Tibial nerve (tissue), 4 donors: ENCODE data around the gene ALX4. TPM values are rescaled to one million over a fixed set of nuclear protein-coding genes. Genes with fewer than 3 reads are reported as not detected.

Source experiments
- DNase-seq, 2 donors: peaks; one replicate each; pipeline ENCODE4 v3.0.0-alpha.2; 2019; ENCODE audit warnings: low spot score in 2 of 2
- H3K27ac ChIP-seq, 4 donors: fragments of 200-600 bp; sonication (generic) in 3 of 4; one replicate each; pipeline ENCODE4 v1.5.1; 2017 to 2019; ENCODE audit warnings: mild to moderate bottlenecking in 1 of 4
- H3K27me3 ChIP-seq, 2 donors: fragments of 200-600 bp; sonication (generic) in 1 of 2; one replicate each; pipeline versions ENCODE4 v1.5.1 to v1.6.0; 2017 to 2019
- H3K36me3 ChIP-seq, 3 donors: fragments of 200-600 bp; sonication (generic); one replicate each; pipeline ENCODE4 v1.5.1; 2018 to 2019
- H3K4me1 ChIP-seq, 4 donors: fragments of 200-600 bp; sonication (generic) in 3 of 4; one replicate each; pipeline ENCODE4 v1.5.1; 2017 to 2019
- H3K4me3 ChIP-seq, 4 donors: fragments of 200-600 bp; sonication (generic) in 3 of 4; one replicate each; pipeline ENCODE4 v1.5.1; 2017 to 2019; ENCODE audit warnings: mild to moderate bottlenecking in 1 of 4, moderate library complexity in 1 of 4
- H3K9me3 ChIP-seq, 4 donors: fragments of 200-600 bp; sonication (generic) in 3 of 4; one replicate each; pipeline ENCODE4 v1.5.1; 2017 to 2019
- EP300 ChIP-seq, 2 donors: sonication (generic); formaldehyde crosslinking; IDR thresholded peaks; one replicate each; pipeline ENCODE4 v1.6.1; 2017; ENCODE audit warnings: antibody characterized with exemption in 2 of 2, mild to moderate bottlenecking in 1 of 2
- POLR2A ChIP-seq, 2 donors: fragments of 450-650 bp; IDR thresholded peaks; one replicate each; pipeline ENCODE4 v1.6.1; 2017; ENCODE audit warnings: antibody characterized with exemption in 2 of 2, mild to moderate bottlenecking in 2 of 2, moderate library complexity in 2 of 2
- WGBS, 2 donors: methylation state at CpG; one replicate each; pipeline ENCODE4 v1.1.5; 2018; 5-methylcytosine and 5-hydroxymethylcytosine counted together
- total RNA-seq, 4 donors: library from RNA; depleted of rRNA; stranded (reverse); fragments of >200 nt; gene quantifications; one replicate each; pipeline ENCODE4 v1.1.0, GENCODE V29; 2016
- TF ChIP-seq, protein P1 (sequence below), 5 experiments: fragments of 200-600 bp in 3 of 5; fragments of 450-650 bp in 2 of 5; sonication (generic) in 3 of 5; IDR thresholded peaks; one replicate each; pipeline ENCODE4 v1.5.1; 2016 to 2019; ENCODE audit warnings: antibody characterized with exemption in 5 of 5, mild to moderate bottlenecking in 3 of 5, moderate library complexity in 2 of 5

ALX4 gene
- total RNA-seq, 4 donors from 2014 or later = under 0.01 to 0.30 (median 0.22) TPM; not detected in 1

DNA sequence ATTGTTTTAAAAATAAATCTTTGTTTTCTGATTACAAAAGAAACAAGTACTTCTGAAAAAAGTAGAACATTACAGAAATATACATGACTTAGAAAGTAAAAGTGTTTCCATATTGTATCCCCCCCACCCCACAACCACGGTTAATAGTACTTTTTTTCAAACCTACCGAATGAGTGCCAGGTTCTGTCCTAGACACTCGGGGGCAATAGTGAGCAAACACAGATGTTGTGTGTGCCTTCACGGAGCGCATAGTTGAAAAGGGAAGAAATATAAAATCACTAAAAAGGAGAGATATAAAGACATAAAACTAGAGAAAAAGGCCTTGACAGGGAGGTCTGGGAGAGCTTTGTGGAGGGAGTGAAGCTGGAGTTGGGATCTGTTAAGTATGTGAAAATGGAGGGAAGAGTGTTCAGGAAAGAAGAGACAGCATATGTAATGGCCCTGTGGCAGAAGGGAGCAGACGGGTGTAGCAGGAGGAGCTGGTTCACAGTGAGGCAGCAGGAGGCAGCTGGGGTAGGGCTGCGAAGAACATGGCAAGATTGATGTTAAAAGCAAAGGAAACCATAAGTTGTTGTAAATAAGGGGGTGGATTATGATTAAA lies 42.1 kb upstream of the ALX4 start:
- DNase-seq = no peak

DNA sequence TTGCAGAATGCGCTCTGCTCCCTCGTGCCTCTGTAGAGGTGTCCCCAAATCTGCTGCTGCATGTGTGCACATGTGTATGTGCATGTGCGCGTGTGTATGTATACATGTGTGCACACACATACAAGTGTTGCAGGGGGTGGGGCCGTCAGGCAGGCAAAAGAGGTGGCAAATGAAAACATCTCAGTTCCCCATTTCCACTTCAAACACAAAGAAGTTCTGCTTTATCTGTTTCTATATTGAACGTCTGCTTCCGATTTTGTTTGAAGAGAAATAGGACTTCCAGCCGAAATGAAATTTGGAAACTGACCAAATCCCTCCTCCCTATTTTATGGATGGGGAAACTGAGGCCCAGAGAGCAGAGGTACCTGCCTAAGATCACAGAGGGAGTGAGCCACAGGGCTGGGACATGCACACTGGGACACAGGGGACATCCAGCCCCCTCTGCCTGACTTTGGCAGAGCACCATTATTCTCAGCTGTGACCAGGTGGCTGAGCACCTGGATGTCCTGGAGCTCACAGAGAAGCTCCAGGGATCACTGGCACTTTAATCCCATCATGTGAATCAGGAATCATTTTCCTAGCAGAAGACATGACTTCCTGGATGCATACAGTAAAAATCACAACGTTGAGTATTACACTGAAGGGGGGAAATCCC lies 41.2 kb upstream of the ALX4 start:
- no peak overlapping the region for H3K27ac ChIP-seq
- H3K36me3 ChIP-seq = no peaks in the 10 kb centered on the region
- no peaks in the 10 kb centered on the region for H3K4me1 ChIP-seq
- no peaks in the 10 kb centered on the region for H3K9me3 ChIP-seq
- H3K27me3 ChIP-seq = no peaks in the 10 kb centered on the region
- TF ChIP-seq EP300 (IDR thresholded peaks at IDR 0.05) = no peak
- no peak for TF ChIP-seq POLR2A (IDR thresholded peaks at IDR 0.05)
- TF ChIP-seq, protein P1, sequence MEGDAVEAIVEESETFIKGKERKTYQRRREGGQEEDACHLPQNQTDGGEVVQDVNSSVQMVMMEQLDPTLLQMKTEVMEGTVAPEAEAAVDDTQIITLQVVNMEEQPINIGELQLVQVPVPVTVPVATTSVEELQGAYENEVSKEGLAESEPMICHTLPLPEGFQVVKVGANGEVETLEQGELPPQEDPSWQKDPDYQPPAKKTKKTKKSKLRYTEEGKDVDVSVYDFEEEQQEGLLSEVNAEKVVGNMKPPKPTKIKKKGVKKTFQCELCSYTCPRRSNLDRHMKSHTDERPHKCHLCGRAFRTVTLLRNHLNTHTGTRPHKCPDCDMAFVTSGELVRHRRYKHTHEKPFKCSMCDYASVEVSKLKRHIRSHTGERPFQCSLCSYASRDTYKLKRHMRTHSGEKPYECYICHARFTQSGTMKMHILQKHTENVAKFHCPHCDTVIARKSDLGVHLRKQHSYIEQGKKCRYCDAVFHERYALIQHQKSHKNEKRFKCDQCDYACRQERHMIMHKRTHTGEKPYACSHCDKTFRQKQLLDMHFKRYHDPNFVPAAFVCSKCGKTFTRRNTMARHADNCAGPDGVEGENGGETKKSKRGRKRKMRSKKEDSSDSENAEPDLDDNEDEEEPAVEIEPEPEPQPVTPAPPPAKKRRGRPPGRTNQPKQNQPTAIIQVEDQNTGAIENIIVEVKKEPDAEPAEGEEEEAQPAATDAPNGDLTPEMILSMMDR (IDR thresholded peaks at IDR 0.05) = no peak
- no peak for DNase-seq
- WGBS, 2 donors = 71 to 86% methylated on average over 9 of the region's 9 CpGs
- H3K4me3 ChIP-seq = no peak overlapping the region

More for the DNA sequence above, 42.1 kb upstream of the ALX4 start:
- TF ChIP-seq, protein P1 (IDR thresholded peaks at IDR 0.05) = no peak
- no peak for TF ChIP-seq POLR2A (IDR thresholded peaks at IDR 0.05)
- TF ChIP-seq EP300 (IDR thresholded peaks at IDR 0.05) = no peak
- no peaks in the 10 kb centered on the region for H3K9me3 ChIP-seq
- 60 to 66% methylated on average over 7 of the region's 7 CpGs for WGBS, 2 donors
- no peaks in the 10 kb centered on the region for H3K4me1 ChIP-seq
- H3K27me3 ChIP-seq = no peaks in the 10 kb centered on the region
- H3K27ac ChIP-seq = no peak overlapping the region
- H3K4me3 ChIP-seq = no peak overlapping the region
- no peaks in the 10 kb centered on the region for H3K36me3 ChIP-seq

DNA sequence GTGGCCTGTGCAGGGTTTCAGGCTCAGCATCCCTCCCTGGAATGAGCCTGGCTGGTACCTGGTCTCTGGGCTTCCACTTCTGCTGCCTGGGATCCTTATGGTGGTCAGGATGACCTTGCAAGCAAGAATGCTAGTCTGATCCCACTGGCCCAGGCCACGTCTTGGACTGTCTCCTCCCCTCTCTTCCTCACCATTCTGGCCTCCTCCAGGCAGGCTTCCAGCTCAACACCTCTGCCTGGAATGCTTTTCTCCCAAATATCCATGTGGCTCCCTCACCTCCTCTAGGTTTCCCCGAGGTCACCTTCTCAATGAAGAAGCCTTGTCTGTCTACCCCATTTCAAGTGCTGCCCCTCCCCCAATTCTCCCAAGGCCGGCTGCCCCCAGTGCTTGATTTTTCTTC lies 39.4 kb upstream of the ALX4 start:
- Histone ChIP-seq H3K36me3 (no peaks in the 10 kb centered on the region), H3K27me3 (no peaks in the 10 kb centered on the region), H3K4me3 (no peak overlapping the region), H3K4me1 (no peaks in the 10 kb centered on the region), H3K27ac (no peak overlapping the region), H3K9me3 (no peaks in the 10 kb centered on the region)
- WGBS, 2 donors = 59 to 73% methylated on average over 3 of the region's 3 CpGs
- TF ChIP-seq, protein P1 (IDR thresholded peaks at IDR 0.05) = no peak
- no peak for TF ChIP-seq POLR2A (IDR thresholded peaks at IDR 0.05)
- TF ChIP-seq EP300 (IDR thresholded peaks at IDR 0.05) = no peak
- no peak for DNase-seq

DNA sequence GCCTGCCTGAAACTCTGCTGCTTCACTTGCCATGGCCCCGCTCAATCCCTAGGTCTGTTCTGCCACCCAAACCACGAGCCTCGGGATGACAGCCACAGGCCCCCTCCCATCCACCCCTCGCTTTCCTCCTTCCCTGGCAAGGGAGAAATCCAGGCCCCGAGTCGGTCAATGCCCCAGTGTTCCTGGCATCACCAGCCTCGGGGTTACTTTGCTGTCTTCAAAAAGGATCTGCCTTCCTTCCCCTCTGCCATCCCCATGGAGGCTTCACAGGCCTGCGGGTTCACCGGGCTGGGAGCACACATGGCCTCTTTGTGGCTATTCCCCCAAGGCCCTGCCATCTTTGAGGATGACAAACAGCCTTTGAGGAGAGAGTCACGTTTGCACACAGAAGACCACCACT lies 38.8 kb upstream of the ALX4 start:
- TF ChIP-seq EP300 (IDR thresholded peaks at IDR 0.05) (no peak), POLR2A (IDR thresholded peaks at IDR 0.05) (no peak)
- TF ChIP-seq, protein P1 (IDR thresholded peaks at IDR 0.05) = no peak

DNA sequence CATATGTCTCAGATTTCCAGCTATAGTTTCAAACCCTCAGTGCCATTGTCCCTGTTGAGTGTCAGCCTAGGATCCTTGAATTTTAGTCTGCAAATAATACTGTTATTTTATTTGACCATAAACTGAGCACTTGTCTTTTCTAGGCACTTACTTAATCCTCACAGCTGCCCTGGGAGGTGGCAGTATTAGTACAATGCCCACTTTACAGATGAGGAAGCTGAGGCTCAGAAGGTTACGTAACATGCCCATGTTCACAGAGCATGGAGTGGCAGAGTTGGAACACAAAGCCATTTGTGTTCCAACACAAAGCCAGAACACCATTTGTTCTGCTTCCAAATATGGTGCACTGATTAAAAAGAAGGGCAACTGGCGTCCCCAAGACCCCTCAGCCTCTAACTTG lies 38.2 kb upstream of the ALX4 start:
- Histone ChIP-seq H3K27ac (no peak overlapping the region), H3K4me3 (no peak overlapping the region), H3K9me3 (no peaks in the 10 kb centered on the region), H3K27me3 (no peaks in the 10 kb centered on the region), H3K36me3 (no peaks in the 10 kb centered on the region), H3K4me1 (no peaks in the 10 kb centered on the region)
- WGBS, 2 donors = 61 to 68% methylated on average over 2 of the region's 2 CpGs
- no peak for DNase-seq
- no peak for TF ChIP-seq EP300 (IDR thresholded peaks at IDR 0.05)
- TF ChIP-seq, protein P1 (IDR thresholded peaks at IDR 0.05) = no peak
- no peak for TF ChIP-seq POLR2A (IDR thresholded peaks at IDR 0.05)

More for the DNA sequence above, 38.8 kb upstream of the ALX4 start:
- Histone ChIP-seq H3K4me1 (no peaks in the 10 kb centered on the region), H3K27me3 (no peaks in the 10 kb centered on the region), H3K36me3 (no peaks in the 10 kb centered on the region), H3K4me3 (no peak overlapping the region), H3K9me3 (no peaks in the 10 kb centered on the region), H3K27ac (no peak overlapping the region)
- DNase-seq = no peak
- 61 to 66% methylated on average over 10 of the region's 10 CpGs for WGBS, 2 donors
